Keratinocyte (primary cell): ENCODE measurements around the gene MGAT3. TPM values are rescaled to one million over a fixed set of nuclear protein-coding genes. Genes with fewer than 3 reads are reported as not detected.

ENCODE experiments used
- DNase-seq: peaks from one replicate; pipeline ENCODE4 v3.0.0-alpha.2; 2011; ENCODE audit warnings: low read depth, missing footprints, low spot score
- FAIRE-seq: peaks from 2 replicates; lab custom pipeline; 2011; peaks lifted over from hg19 to GRCh38; lab: Jason Lieb, UNC
- H2AFZ ChIP-seq: 2 replicates; pipeline ENCODE4 v1.6.0; 2012; ENCODE audit warnings: low read length, control low read depth, inconsistent platforms; ENCODE audit not compliant: control insufficient read depth
- H3K27ac ChIP-seq: 2 replicates; pipeline ENCODE4 v1.5.1; 2011; ENCODE audit warnings: low read length; ENCODE audit not compliant: control insufficient read depth, insufficient read depth
- H3K27me3 ChIP-seq: 3 replicates; pipeline ENCODE4 v1.6.0; 2011; ENCODE audit warnings: low read length; ENCODE audit not compliant: control insufficient read depth, insufficient read depth; ENCODE audit errors: extremely low read depth
- H3K36me3 ChIP-seq, 2 experiments: 2 replicates in 1 of 2; 3 replicates in 1 of 2; pipeline ENCODE4 v1.5.1; 2011; ENCODE audit warnings: low read length in 2 of 2, mild to moderate bottlenecking in 1 of 2; ENCODE audit not compliant: control insufficient read depth in 2 of 2, insufficient read depth in 2 of 2; ENCODE audit errors: extremely low read depth in 1 of 2
- H3K4me1 ChIP-seq: 3 replicates; pipeline ENCODE4 v1.5.1; 2011; ENCODE audit warnings: low read length; ENCODE audit not compliant: control insufficient read depth, insufficient read depth; ENCODE audit errors: extremely low read depth
- H3K4me2 ChIP-seq: 3 replicates; pipeline ENCODE4 v1.6.0; 2011; ENCODE audit warnings: low read depth, low read length; ENCODE audit not compliant: control insufficient read depth, insufficient read depth; ENCODE audit errors: extremely low read depth
- H3K4me3 ChIP-seq, 3 experiments: fragments of 200-600 bp in 1 of 3; sonication (generic) in 1 of 3; 2 replicates in 2 of 3; 3 replicates in 1 of 3; pipeline ENCODE4 v1.5.1; 2011 to 2016; ENCODE audit warnings: low read length in 3 of 3, mild to moderate bottlenecking in 3 of 3, control low read depth in 2 of 3, inconsistent platforms in 1 of 3, low read depth in 1 of 3, mixed read lengths in 1 of 3, mixed run types in 1 of 3, moderate library complexity in 1 of 3; ENCODE audit not compliant: control insufficient read depth in 2 of 3, insufficient read depth in 2 of 3; ENCODE audit errors: extremely low read depth in 1 of 3
- H3K79me2 ChIP-seq: 2 replicates; pipeline ENCODE4 v1.6.0; 2012; ENCODE audit warnings: low read length; ENCODE audit not compliant: control insufficient read depth, insufficient read depth
- H3K9ac ChIP-seq: 3 replicates; pipeline ENCODE4 v1.6.0; 2011; ENCODE audit warnings: low read length; ENCODE audit not compliant: control insufficient read depth, insufficient read depth; ENCODE audit errors: extremely low read depth
- H3K9me1 ChIP-seq: 3 replicates; pipeline ENCODE4 v1.6.0; 2011; ENCODE audit warnings: low read length; ENCODE audit not compliant: control insufficient read depth, insufficient read depth; ENCODE audit errors: extremely low read depth
- H3K9me3 ChIP-seq: 2 replicates; pipeline ENCODE4 v1.5.1; 2012; ENCODE audit warnings: low read depth, low read length; ENCODE audit not compliant: control insufficient read depth
- H4K20me1 ChIP-seq: 3 replicates; pipeline ENCODE4 v1.6.0; 2011; ENCODE audit warnings: low read length; ENCODE audit not compliant: control insufficient read depth, insufficient read depth; ENCODE audit errors: extremely low read depth
- EZH2 ChIP-seq: IDR thresholded peaks from one replicate; pipeline ENCODE4 v1.6.1; 2012; ENCODE audit warnings: inconsistent platforms, mild to moderate bottlenecking, low read length, moderate library complexity
- dilution Hi-C: fragments of 300-500 bp; cut with MboI; formaldehyde crosslinking; loops from one replicate; pipeline ENCODE4 v1.7.0; 2020; ENCODE audit warnings: low sequenced_read_pairs; ENCODE audit not compliant: extremely low pct_ligation_motif_present
- polyA plus RNA-seq, 5 experiments: library from polyadenylated mRNA; depleted of rRNA in 3 of 5; stranded (reverse) in 3 of 5; stranded (forward) in 1 of 5; unstranded in 1 of 5; fragments of >200 nt; gene quantifications; 1 replicate in 1 of 5; 2 replicates in 3 of 5; 3 replicates in 1 of 5; pipeline versions ENCODE4 v1.2.1 to v1.2.3, GENCODE V29; 2011 to 2012; ENCODE audit warnings: missing spikeins in 2 of 5, low read depth in 1 of 5, low replicate concordance in 1 of 5
- TF ChIP-seq, protein P1 (sequence below), 3 experiments: IDR thresholded peaks in 1 of 3; conservative IDR thresholded peaks in 1 of 3; optimal IDR thresholded peaks in 1 of 3; 2 replicates in 2 of 3; 3 replicates in 1 of 3; pipeline versions ENCODE3 to v1.5.1; 2011; ENCODE audit warnings: low read length in 3 of 3, mild to moderate bottlenecking in 3 of 3, moderate library complexity in 2 of 3, control low read depth in 1 of 3, inconsistent platforms in 1 of 3; ENCODE audit not compliant: insufficient read depth in 2 of 3; ENCODE audit errors: extremely low read depth in 1 of 3

The MGAT3 gene
- polyA plus RNA-seq, 1 donor (not counting 4 experiments of a cell fraction or from before 2014, with no cell fraction given), result not detected

DNA sequence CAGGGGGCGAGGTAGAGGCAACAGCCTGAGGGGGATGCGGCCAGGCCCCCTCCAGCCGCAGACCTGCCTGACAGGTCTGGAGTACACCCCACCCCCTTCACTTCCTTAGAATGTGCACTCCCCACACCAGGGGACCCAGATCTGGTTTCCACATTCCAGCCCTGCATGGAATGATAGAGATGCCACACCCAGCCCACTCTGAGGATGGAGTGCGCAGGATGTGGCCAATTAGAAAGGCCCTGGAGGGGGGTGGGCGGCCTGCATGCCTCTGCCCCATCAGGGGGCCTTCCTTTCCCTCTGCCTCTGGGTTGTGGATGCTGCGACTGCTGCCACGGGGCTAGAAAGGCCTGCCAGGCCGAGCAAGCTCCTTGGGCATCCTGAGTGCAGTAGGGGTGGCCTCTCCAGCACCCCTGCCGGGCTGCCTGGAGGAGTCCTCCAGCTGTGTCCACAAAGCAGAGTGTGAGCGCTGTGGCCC lies 28.2 kb upstream of the MGAT3 start:
- no peaks in the 10 kb centered on the region for H3K9me1 ChIP-seq
- no peak overlapping the region for H3K27ac ChIP-seq
- TF ChIP-seq, protein P1, sequence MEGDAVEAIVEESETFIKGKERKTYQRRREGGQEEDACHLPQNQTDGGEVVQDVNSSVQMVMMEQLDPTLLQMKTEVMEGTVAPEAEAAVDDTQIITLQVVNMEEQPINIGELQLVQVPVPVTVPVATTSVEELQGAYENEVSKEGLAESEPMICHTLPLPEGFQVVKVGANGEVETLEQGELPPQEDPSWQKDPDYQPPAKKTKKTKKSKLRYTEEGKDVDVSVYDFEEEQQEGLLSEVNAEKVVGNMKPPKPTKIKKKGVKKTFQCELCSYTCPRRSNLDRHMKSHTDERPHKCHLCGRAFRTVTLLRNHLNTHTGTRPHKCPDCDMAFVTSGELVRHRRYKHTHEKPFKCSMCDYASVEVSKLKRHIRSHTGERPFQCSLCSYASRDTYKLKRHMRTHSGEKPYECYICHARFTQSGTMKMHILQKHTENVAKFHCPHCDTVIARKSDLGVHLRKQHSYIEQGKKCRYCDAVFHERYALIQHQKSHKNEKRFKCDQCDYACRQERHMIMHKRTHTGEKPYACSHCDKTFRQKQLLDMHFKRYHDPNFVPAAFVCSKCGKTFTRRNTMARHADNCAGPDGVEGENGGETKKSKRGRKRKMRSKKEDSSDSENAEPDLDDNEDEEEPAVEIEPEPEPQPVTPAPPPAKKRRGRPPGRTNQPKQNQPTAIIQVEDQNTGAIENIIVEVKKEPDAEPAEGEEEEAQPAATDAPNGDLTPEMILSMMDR (optimal IDR thresholded peaks at IDR 0.05 in 1 of 3, IDR thresholded peaks at IDR 0.05 in 1 of 3, conservative IDR thresholded peaks at IDR 0.05 in 1 of 3; ENCODE audit: extremely low read depth in 1 of 3, insufficient read depth in 2 of 3, low read length in 3 of 3), result no peak
- no peak for TF ChIP-seq EZH2
- H3K79me2 ChIP-seq, result no peaks in the 10 kb centered on the region
- H3K4me1 ChIP-seq, result no peaks in the 10 kb centered on the region
- FAIRE-seq (no peak), DNase-seq (no peak)
- no peaks in the 10 kb centered on the region for H3K9me3 ChIP-seq
- no peak overlapping the region for H3K4me3 ChIP-seq
- peaks cover 9 to 30% of the 10 kb centered on the region in 2 experiments for H3K36me3 ChIP-seq
- H4K20me1 ChIP-seq, result no peaks in the 10 kb centered on the region
- H3K9ac ChIP-seq, result no peak overlapping the region
- no peak overlapping the region for H2AFZ ChIP-seq
- H3K27me3 ChIP-seq, result no peaks in the 10 kb centered on the region
- dilution Hi-C loops, result no loop called here
- no peak overlapping the region for H3K4me2 ChIP-seq

DNA sequence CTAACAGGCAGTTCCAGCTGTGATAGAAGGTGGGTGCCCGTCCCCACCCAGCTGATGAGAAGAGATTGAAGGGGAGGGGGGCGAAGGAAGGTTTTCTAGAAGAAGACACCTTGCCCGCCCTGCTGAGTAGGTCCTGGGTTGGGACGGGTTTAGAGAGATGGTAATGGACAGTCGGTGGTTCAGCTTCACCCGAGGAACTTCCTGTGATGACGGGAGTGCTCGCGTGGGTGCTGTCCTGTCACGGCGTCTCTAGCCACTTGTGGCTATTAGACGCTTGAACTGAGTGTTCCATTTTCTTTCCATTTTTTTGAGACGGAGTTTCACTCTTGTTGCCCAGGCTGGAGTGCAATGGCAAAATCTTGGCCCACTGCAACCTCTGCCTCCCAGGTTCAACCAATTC lies 27.6 kb upstream of the MGAT3 start:
- Histone ChIP-seq H3K4me1 (no peaks in the 10 kb centered on the region), H4K20me1 (no peaks in the 10 kb centered on the region), H3K9ac (no peak overlapping the region), H3K36me3 (peaks cover 9 to 30% of the 10 kb centered on the region in 2 experiments), H2AFZ (no peak overlapping the region), H3K4me3 (no peak overlapping the region), H3K9me1 (no peaks in the 10 kb centered on the region), H3K79me2 (no peaks in the 10 kb centered on the region), H3K9me3 (no peaks in the 10 kb centered on the region), H3K27ac (no peak overlapping the region), H3K4me2 (no peak overlapping the region), H3K27me3 (no peaks in the 10 kb centered on the region)
- dilution Hi-C loops, result no loop called here
- TF ChIP-seq, protein P1 (optimal IDR thresholded peaks at IDR 0.05 in 1 of 3, IDR thresholded peaks at IDR 0.05 in 1 of 3, conservative IDR thresholded peaks at IDR 0.05 in 1 of 3; ENCODE audit: extremely low read depth in 1 of 3, insufficient read depth in 2 of 3, low read length in 3 of 3), result no peak
- TF ChIP-seq EZH2, result no peak
- DNase-seq, result no peak
- FAIRE-seq, result no peak
